HG03159 (cell line): ENCODE measurements around the gene LANCL3.

Experiments used
- ATAC-seq: cut with Tn5 transposase; IDR thresholded peaks from one replicate; pipeline ENCODE4 v1.9.1; 2021; ENCODE audit warnings: mild to moderate bottlenecking, moderate library complexity; ENCODE audit not compliant: unreplicated experiment

The LANCL3 gene

DNA sequence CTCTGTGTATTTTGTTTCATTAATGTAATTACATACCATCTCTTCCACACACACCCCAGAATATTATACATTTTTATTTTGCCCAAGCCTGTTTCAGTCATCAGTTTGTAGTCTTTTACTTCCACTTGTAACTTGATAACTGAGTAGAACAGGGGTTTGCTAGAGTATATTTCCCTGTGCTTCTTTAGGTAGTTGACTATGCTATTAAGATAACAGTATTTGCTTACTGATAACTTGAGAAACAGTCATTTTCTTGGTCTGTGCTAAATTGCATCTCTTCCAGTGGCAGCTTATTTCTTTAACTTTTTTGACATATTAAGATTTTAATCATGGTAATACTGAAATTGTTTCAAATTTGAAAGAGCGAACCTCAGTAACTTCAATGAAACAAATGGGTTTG lies 107.1 kb downstream of the LANCL3 start:
- no peak for ATAC-seq

- ATAC-seq: no peak
These were observed 107.8 kb downstream of the LANCL3 start for GRCh38 chrX:37679230-37679629.

GRCh38 chrX:37679888-37680287 lies 108.4 kb downstream of the LANCL3 start:
- ATAC-seq: no peak

DNA sequence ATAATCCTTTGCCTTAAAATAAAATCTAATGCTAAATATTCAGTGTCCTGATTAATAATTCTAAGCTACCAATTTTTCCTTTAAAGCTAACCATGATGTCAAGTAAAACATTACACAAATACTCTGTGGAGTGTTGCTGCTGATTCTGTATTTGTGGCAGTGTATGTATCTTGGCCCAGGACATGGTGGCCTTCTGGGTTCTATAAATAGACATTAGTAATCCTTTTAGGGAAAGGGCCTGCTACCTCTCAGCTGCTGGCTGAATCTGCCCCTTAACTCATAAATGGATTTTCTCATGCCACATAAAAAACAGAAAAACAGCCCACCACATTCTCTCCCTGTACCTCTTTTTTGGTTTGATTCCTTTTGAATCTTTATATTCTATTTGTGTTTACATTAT lies 113.0 kb downstream of the LANCL3 start:
- no peak for ATAC-seq

- no peak for ATAC-seq
These were observed 113.5 kb downstream of the LANCL3 start for GRCh38 chrX:37684973-37685372.

- peak; percentile 57 for ATAC-seq
These were observed 114.2 kb downstream of the LANCL3 start, which contains the start of gene XK for GRCh38 chrX:37685381-37686359. Gene XK, plus strand, starts transcription at chrX:37685791. Its CDS starts 171 bp downstream, at chrX:37685962.

DNA sequence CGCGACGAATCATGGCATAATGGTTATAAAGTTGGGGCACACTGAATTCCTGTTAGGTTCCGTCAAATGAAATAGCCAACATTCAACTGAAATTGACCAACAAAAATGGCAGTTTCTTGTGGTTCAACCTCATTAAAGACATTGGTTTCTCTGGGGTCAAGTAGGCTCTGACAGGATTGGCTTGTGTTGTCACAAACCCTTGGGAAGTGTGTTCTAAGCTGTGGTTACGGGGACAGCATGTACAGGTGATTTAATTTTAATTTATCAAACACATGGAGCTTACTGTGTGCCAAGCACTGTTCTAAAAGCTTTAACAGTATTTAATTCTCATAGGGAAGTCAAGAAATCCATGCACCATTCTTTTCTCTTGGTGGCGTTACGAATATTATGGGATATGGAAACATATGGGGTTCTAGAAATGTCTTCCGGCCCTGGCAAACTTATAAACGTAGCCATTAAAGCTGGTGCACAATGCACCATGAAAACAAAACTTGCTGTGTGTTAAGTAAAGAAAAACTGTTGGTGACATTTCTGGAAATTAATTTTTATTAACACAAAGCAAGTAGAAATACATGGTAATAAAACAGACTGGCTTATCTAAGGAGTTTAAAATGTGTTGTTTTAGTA lies 115.0 kb downstream of the LANCL3 start:
- no peak for ATAC-seq

GRCh38 chrX:37686996-37687395 lies 115.5 kb downstream of the LANCL3 start:
- no peak for ATAC-seq

- ATAC-seq: no peak
These were observed 118.7 kb downstream of the LANCL3 start for GRCh38 chrX:37690119-37690518.

DNA sequence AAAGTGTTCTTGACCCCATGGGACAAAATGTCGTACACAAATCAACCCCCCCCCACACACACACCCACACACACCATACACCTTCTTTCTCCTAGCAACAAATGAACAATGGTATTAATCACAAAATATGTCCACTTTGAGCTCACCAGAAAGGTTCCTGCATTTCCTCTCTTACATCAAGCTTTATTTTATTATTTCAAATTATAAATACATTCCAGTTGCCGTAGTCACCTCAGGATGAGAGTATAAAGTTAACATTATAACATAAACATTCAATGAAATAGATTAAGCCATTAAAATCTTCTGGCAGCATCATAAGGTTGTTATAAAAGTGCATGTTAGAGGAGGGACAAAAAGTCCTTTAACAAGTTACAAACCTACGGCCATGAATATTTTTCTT lies 121.5 kb downstream of the LANCL3 start:
- no peak for ATAC-seq

DNA sequence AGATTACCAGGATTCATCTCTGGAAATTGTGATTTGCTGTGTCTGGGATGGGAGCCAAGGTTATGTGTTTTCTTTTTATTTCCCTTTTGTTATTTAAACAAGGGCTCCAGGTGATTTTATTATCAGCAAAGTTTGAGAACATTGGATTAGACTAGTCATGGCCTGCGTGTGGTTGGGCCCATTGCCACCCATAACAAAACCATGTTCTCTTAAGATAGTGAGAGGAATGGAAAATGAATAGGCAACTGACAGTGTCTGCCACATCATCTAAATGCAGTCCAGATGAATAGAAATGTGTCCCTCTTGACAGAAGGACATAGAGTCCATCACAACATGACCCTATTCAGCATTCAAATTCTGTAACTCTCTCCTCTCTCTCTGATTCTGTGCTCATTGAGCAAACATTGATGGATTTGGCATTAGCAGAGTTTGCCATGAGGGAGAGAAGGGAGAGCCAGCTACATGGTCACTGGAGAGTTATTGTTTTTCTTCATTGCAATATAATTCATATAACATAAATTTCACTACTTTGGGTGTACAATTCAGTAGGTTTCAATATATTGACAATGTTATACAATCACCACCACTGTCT lies 125.8 kb downstream of the LANCL3 start:
- ATAC-seq: no peak

GRCh38 chrX:37701588-37701987 lies 130.1 kb downstream of the LANCL3 start:
- no peak for ATAC-seq

DNA sequence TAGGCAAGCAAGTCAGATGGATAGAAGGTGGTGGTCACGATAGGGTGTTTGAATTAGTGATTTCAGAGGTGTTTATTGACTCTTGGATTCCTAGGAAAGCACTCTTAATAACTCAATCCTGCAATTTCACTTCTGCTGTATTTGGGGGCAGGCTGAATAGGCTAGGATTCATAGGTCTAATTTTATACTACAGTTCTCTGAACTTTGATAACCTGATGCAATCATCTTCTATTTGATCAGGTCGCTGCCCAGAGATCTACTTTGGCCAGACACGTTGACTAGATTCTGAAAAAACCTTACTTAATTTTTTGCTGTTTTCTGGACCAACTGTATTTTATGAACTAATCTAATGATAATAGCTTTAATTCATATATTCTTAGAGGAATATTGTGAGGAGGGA lies 140.5 kb downstream of the LANCL3 start:
- ATAC-seq: no peak

DNA sequence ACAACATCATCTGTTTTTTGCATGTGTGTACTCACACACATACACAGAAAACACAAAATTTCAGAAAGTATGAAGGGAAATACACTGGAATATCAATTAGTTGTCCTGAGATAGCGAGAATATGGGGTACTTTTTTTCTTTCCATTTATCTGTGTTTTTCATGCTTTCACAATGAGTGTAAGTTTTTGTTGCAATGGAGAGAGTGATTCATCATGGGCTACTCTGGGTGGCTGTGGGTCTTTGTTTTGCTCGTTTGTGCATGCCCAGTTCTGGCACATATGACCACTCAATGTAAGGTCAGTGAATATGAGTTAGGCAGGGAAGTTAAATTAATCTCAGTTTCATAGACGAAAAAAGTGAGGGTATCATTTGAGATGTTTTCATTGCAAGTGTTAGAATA lies 141.0 kb downstream of the LANCL3 start:
- ATAC-seq: no peak

GRCh38 chrX:37714479-37714878 lies 143.0 kb downstream of the LANCL3 start:
- no peak for ATAC-seq

DNA sequence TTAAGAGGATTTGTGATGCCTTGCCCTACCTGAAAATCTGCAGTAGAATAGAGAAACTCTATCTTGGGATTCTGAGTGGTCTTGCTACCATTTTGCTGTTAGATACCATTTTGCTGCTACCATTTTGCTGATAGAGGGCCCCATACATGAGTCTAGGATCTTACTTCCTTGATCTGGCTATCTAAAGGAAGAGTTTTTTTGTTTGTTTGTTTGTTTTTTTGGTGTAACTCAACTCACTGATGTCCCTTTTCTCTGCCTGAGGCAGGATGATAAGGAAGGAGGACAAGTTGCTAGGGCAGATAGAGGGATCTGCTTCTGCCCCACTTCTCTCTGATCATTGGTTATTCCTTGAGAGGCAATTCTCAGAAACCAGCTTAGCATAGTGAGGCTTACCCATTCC lies 145.1 kb downstream of the LANCL3 start:
- ATAC-seq: no peak

- no peak for ATAC-seq
These were observed 146.2 kb downstream of the LANCL3 start for GRCh38 chrX:37717708-37718107.

DNA sequence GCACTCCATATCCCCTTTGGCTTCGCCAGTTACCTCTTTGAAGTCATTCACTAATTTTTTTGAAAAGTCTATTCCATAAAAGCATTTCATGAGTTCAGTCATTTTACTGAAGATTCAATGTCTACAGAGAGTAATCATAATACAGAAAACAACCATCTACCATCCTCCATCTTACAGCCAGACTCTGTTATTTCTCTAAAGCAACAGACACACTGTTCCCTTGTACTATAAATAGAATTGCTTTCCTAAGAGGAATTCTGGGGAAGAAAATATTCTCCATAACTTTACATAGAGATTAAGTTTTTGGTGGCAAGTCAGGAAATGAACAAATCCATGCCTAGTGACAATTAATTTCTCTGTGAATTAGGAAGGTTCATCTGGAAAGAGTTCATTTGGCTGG lies 151.1 kb downstream of the LANCL3 start:
- no peak for ATAC-seq

- ATAC-seq: no peak
These were observed 154.9 kb downstream of the LANCL3 start for GRCh38 chrX:37726346-37726745.
